GM18870 (cell line): Measurements from ENCODE around the gene TMEM132A.

Experiments used
- ATAC-seq: cut with Tn5 transposase; IDR thresholded peaks from one replicate; pipeline ENCODE4 v1.9.1; 2021; ENCODE audit warnings: moderate library complexity; ENCODE audit not compliant: unreplicated experiment

Gene TMEM132A

DNA sequence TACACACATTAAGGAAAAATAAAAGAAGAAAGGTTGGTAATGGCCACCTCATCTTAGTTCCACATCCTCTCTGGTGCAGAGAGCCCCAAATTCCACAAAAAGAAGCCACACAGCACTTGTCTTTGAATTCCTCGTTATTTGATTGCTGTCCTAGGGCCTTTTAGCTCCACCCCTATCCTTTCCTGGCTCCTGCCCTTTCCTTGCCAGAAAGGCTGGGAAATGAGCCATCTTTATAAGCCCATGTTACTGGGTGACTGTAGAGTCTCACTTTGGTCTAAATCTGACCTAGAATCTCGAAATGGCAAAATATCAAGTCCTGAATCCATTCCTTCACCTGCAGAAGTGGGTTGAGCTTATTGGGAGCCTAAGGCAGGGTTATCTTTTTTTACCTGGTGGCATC lies 4.3 kb upstream of the TMEM132A start:
- ATAC-seq, result no peak

- no peak for ATAC-seq
Measured at GRCh38 chr11:60921259-60921658, 3.0 kb upstream of the TMEM132A start.

DNA sequence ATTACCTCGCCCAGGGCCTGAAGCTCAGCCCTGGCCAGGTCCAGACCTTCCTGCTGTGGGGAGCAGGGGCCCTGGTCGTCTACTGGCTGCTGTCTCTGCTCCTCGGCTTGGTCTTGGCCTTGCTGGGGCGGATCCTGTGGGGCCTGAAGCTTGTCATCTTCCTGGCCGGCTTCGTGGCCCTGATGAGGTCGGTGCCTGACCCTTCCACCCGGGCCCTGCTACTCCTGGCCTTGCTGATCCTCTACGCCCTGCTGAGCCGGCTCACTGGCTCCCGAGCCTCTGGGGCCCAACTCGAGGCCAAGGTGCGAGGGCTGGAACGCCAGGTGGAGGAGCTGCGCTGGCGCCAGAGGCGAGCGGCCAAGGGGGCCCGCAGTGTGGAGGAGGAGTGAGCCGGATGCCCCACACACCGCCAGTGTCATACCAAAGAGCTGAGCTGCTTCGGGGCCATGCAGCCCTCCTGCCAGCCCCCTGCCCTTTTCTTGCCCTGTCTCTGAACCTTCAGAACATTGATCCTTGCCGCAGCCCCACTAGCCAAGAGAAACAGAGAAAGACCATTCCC lies 2.4 kb upstream of the TMEM132A start:
- ATAC-seq, result no peak

DNA sequence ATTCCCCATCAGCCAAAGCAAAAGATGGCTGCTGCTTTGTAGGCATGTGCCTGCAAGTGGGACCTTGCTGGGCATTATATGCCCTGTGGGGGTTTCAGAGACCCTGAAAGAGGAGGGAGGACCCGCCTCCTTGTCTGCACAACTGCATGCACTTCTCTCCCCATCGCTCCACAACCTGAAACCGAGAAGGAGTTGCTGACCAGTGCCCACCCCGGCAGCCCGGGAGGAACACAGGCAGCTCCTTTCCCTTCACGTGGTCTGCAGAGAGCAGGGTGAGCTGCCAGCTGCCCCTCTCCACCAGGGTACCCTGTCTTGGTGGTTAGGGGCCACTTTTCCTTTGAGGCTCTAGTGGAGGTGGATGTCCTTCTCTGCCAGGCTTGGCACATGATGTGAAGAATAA lies 1.4 kb upstream of the TMEM132A start:
- no peak for ATAC-seq

- ATAC-seq, result no peak
Measured at GRCh38 chr11:60923326-60923725, 934 bp upstream of the TMEM132A start.

GRCh38 chr11:60923800-60924109 lies 505 bp upstream of the TMEM132A start:
- no peak for ATAC-seq

DNA sequence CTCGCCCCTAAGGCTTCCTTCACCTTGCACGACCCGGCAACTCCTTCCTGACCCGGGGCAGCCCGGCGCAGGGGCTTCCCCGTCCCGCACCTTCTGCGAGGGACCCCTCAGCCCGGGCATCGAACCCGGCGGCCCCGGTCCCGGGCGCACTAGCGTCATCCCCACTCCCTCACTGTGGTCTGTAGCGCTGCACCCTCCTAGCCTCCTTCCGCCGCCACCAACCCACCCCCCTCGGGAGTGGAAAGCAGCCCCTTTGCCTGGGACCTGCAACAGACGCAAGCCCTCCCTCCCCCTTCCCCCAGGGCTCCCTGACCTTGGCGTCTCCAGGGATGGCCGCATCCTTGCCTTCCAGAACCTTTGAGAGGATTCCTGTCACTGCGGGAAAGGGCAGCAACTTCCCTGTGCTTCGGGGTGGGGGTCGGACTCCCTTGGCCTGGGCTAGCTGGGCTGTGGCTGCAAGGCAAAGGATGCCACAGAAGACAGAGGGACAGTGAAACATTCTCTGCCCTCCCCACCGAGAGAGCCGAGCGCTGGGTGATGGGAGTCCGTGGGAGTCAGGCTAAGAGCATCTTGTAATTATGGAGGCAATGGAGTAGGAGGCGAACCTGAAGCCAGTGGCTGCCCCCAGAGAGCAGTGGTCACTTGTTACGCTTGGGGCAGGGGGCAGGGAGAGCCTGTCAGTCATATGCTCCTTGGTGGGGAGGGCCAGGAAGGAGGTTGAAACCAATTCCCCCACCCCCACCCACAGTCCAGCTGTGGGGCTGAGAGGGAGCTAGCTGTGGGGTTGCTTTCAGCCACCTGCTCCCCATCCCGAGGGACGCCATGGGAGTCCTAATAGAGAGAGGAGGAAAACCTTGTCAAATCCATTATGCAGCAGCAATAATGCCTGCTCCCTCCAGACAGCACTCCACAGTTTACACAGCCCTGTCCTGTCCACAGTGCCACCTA lies 920 bp downstream of the TMEM132A start:
- ATAC-seq, result no peak

GRCh38 chr11:60925868-60926267 lies 1.6 kb downstream of the TMEM132A start:
- ATAC-seq, result no peak

GRCh38 chr11:60926500-60926899 lies 2.2 kb downstream of the TMEM132A start:
- no peak for ATAC-seq

- no peak for ATAC-seq
Measured at GRCh38 chr11:60927061-60927592, 2.9 kb downstream of the TMEM132A start.

DNA sequence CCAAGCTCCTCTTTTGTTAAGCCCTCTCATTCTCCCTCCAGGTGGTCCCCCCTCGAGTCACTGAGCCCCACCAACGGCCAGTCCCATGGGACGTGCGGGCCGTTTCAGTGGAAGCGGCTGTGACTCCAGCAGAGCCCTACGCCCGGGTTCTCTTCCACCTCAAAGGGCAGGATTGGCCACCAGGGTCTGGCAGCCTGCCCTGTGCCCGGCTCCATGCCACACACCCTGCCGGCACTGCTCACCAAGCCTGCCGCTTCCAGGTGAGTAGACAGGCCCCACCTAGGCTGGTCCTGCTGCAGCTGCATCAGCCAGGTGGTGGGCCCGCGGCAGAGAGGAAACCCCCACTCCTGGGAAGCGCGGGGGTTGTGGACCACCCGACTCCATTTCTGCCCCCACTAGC lies 3.3 kb downstream of the TMEM132A start:
- no peak for ATAC-seq

DNA sequence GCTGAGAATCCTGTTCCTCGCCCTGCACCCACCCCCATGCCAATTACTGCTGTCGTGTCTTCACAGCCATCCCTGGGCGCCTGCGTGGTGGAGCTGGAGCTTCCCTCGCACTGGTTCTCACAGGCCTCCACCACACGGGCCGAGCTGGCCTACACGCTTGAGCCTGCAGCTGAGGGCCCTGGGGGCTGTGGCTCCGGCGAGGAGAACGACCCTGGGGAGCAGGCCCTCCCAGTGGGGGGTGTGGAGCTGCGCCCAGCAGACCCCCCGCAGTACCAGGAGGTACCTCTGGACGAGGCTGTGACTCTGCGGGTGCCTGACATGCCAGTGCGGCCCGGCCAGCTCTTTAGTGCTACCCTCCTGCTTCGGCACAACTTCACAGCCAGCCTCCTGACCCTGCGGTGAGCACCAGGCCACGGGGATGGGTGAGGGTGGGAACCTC lies 4.3 kb downstream of the TMEM132A start:
- no peak for ATAC-seq

GRCh38 chr11:60929764-60930163 lies 5.5 kb downstream of the TMEM132A start:
- no peak for ATAC-seq

DNA sequence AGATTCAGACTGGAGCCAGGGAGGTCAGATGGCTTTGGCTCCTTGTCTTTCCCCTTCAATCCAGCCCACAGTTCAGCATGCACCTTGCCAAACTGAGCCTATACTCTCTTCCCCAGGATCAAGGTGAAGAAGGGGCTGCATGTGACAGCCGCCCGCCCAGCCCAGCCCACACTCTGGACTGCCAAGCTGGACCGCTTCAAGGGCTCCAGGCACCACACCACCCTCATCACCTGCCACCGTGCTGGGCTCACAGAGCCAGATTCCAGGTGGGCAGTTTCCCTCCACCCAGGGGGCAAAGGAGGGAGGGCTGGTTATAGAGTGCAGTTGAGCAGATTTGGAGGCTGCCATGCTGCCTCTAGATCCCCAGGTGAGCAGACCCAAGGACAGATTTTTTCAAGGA lies 6.1 kb downstream of the TMEM132A start:
- ATAC-seq, result no peak

- no peak for ATAC-seq
Measured at GRCh38 chr11:60931917-60932316, 7.7 kb downstream of the TMEM132A start.

GRCh38 chr11:60932605-60933356 lies 8.5 kb downstream of the TMEM132A start:
- ATAC-seq, result no peak

DNA sequence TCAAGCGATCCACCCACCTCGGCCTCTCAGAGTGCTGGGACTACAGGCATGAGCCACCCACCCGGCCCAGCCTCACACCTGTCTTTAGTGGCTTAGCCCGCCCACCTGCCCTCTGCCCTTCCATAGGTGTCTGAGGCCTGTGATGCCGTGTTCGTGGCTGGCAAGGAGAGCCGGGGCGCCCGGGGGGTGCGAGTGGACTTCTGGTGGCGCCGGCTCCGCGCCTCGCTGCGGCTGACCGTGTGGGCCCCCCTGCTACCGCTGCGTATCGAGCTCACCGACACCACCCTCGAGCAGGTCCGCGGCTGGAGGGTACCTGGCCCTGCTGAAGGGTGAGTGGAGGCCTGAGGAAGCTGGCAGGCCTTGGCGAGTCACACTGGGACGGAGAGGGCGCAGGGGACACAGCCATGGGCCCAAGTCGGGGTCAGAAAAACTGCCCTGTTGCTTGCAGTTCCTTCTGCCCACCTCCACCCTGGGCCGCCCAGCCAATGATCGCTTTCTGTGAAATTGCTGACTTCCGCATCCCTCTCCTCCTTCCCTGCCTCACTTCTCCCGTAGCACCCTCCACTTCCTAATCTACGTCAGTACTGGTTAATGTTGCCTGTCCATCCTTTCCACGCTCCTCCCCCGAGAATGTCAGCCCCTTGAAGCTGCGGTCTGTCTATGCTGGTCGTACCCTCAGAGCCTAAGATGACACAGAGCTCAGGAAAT lies 9.3 kb downstream of the TMEM132A start:
- ATAC-seq, result no peak

- ATAC-seq, result no peak
Measured at GRCh38 chr11:60934124-60934789, 10.0 kb downstream of the TMEM132A start.

GRCh38 chr11:60934790-60935605 lies 10.7 kb downstream of the TMEM132A start:
- no peak for ATAC-seq
